Skeletal muscle satellite cell (primary cell): Measurements from ENCODE around the gene GRID1.

Source experiments
- H3K27me3 ChIP-seq: 2 replicates; pipeline ENCODE4 v1.7.0; 2013; ENCODE audit warnings: low read length; ENCODE audit not compliant: control insufficient read depth, insufficient read depth
- H3K36me3 ChIP-seq: 2 replicates; pipeline ENCODE4 v1.7.0; 2013; ENCODE audit warnings: mild to moderate bottlenecking, control low read depth, low read length; ENCODE audit not compliant: insufficient read depth
- H3K4me1 ChIP-seq: 2 replicates; pipeline ENCODE4 v1.7.0; 2013; ENCODE audit warnings: low read length; ENCODE audit not compliant: control insufficient read depth, insufficient read depth
- H3K4me2 ChIP-seq: 2 replicates; pipeline ENCODE4 v1.7.0; 2013; ENCODE audit warnings: mild to moderate bottlenecking, low read length
- H3K4me3 ChIP-seq: 2 replicates; pipeline ENCODE4 v1.7.0; 2013; ENCODE audit warnings: low read length
- H3K9ac ChIP-seq: 2 replicates; pipeline ENCODE4 v1.7.0; 2013; ENCODE audit warnings: mild to moderate bottlenecking, low read depth, low read length, moderate library complexity
- H3K9me3 ChIP-seq: replicated peaks from 2 replicates; pipeline ENCODE4 v1.7.0; 2013; ENCODE audit warnings: mild to moderate bottlenecking, control low read depth, low read length

Gene GRID1

GRCh38 chr10:86223256-86223655 lies 143.3 kb downstream of the GRID1 start:
- no peaks in the 10 kb centered on the region for H3K4me1 ChIP-seq
- H3K36me3 ChIP-seq: no peaks in the 10 kb centered on the region
- H3K27me3 ChIP-seq: no peaks in the 10 kb centered on the region
- H3K9me3 ChIP-seq: no peaks in the 10 kb centered on the region
- no peak overlapping the region for H3K4me2 ChIP-seq
- no peak overlapping the region for H3K9ac ChIP-seq
- H3K4me3 ChIP-seq: no peak overlapping the region

GRCh38 chr10:86222687-86223086 lies 143.9 kb downstream of the GRID1 start:
- H3K9me3 ChIP-seq: no peaks in the 10 kb centered on the region
- H3K27me3 ChIP-seq: no peaks in the 10 kb centered on the region
- H3K4me2 ChIP-seq: no peak overlapping the region
- no peaks in the 10 kb centered on the region for H3K4me1 ChIP-seq
- H3K9ac ChIP-seq: no peak overlapping the region
- H3K36me3 ChIP-seq: no peaks in the 10 kb centered on the region
- no peak overlapping the region for H3K4me3 ChIP-seq

DNA sequence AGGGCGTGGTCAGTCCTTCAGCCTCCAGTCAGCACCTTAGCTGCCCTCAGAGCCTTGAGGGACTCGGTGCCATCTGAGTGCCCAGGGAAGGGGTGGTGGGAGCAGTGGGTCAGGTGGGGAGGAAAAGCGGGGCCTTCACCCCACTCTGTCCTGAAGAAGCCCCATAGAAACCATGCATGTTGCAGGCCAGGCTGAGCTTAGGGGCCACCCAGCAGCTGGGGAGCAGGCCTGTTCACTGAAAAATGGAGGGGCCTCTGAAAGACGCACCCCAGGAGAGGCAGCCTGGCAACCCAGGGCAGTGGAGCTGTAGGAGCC lies 144.3 kb downstream of the GRID1 start:
- Histone ChIP-seq H3K27me3 (no peaks in the 10 kb centered on the region), H3K36me3 (no peaks in the 10 kb centered on the region), H3K4me1 (no peaks in the 10 kb centered on the region), H3K4me2 (no peak overlapping the region), H3K9ac (no peak overlapping the region), H3K9me3 (no peaks in the 10 kb centered on the region), H3K4me3 (no peak overlapping the region)

DNA sequence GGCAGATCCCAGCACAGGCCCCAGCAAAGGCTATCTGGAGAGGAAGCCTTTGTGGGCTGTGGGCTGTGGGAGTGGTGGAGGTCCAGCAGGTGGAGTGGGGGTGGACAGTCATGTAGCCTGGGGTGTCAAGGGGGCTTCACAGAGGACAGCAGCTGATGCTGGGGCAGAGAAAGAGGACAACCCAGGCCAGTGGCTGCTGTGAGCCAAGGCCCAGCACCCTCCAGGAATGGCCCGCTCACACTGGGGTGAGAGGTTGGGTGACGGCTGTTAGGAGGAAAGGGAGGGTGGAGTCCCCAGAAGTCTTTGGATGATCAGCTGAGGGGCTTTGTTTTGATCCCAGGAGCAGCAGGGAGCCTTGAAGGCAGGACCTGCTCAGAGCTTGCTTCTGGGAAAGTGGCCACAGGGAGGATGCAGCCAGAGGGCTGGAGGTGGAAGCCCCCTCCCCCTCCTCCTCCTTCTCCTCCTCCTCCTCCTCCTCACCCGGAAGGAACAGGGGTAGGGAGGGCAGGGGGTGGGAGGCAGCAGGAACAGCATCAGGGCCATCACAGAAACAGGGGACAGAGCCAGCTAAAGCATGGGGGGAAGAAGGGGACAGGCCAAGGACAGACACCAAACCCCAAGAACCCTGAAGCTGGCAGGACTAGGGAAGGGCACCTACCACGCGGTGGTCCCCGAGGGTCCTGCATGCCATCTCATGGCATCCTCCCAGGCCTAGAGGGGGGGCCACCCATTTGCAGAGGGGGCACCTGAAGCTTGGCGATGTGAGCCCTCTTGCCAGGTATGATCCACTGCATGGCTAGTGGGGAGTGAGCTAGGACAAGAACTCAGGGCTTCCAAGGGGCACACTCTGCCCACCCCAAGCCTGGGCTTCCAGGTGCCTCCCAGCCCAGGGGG lies 144.9 kb downstream of the GRID1 start:
- no peaks in the 10 kb centered on the region for H3K36me3 ChIP-seq
- H3K4me3 ChIP-seq: no peak overlapping the region
- no peaks in the 10 kb centered on the region for H3K27me3 ChIP-seq
- H3K9me3 ChIP-seq: no peaks in the 10 kb centered on the region
- no peak overlapping the region for H3K4me2 ChIP-seq
- H3K9ac ChIP-seq: no peak overlapping the region
- no peaks in the 10 kb centered on the region for H3K4me1 ChIP-seq

DNA sequence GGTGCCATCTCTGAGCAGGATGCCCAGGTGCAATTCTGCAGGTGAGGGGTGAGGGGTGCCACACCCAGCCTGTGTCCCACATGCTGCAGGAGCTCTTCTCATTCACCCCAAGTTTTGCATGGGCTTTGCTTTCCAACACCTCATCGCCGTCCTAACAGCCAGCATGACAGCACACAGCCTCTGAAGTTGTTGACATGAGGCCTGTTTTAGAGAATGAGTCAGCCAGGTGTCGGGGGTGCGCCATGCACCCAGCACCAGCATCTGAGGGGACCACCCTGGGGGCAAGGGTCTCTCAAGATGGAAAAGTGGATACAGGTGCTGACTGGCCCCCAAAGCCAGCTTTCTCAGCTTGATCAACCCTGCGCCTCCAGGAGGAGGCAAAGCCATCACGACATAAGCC lies 146.0 kb downstream of the GRID1 start:
- Histone ChIP-seq H3K9ac (no peak overlapping the region), H3K4me2 (no peak overlapping the region), H3K27me3 (no peaks in the 10 kb centered on the region), H3K4me3 (no peak overlapping the region), H3K9me3 (no peaks in the 10 kb centered on the region), H3K4me1 (no peaks in the 10 kb centered on the region), H3K36me3 (no peaks in the 10 kb centered on the region)

- Histone ChIP-seq H3K4me2 (no peak overlapping the region), H3K4me1 (no peaks in the 10 kb centered on the region), H3K9me3 (no peaks in the 10 kb centered on the region), H3K36me3 (no peaks in the 10 kb centered on the region), H3K4me3 (no peak overlapping the region), H3K27me3 (no peaks in the 10 kb centered on the region), H3K9ac (no peak overlapping the region)
Observed at GRCh38 chr10:86219271-86219670, 147.3 kb downstream of the GRID1 start.

DNA sequence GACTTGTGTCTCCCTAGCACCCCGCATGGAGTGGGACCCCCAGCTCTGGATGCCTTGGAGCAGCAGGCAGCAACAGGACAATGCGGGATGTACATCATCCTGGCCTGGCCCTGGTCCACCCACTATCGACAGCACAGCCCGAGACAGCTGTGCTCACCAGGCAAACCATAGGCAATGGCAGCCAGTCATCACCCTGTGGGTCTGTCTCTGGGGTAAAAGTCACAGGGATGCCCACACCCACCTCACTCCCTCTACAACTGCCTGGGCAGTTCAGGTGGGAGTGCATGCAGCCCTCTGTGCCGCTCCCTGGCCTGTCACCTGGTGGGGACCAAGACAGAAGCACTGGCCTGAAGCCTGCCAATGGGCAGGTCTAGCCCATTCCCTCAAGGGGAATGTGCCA lies 147.8 kb downstream of the GRID1 start:
- H3K4me1 ChIP-seq: no peaks in the 10 kb centered on the region
- no peak overlapping the region for H3K4me3 ChIP-seq
- no peaks in the 10 kb centered on the region for H3K36me3 ChIP-seq
- H3K4me2 ChIP-seq: no peak overlapping the region
- H3K9me3 ChIP-seq: no peaks in the 10 kb centered on the region
- H3K27me3 ChIP-seq: no peaks in the 10 kb centered on the region
- no peak overlapping the region for H3K9ac ChIP-seq

DNA sequence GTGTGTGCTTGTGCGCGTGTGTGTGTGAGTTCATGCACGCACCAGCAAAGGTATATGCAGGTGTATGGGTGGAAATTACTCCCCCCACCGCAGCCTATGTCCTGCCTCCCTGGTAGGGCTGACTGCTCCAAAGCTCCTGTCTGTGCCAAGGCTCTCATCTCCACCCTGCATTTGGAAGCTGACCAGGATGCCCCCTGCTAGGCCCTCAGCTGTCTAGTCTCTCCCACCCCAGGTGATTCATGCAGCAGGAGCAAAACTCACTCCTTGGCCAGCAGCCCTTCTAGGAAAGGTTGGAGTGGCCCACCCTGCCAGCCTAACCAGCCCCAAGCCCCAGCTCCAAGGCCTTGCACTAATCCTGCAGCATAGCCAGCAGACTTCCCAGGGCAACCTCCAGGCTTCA lies 148.4 kb downstream of the GRID1 start:
- no peak overlapping the region for H3K9ac ChIP-seq
- H3K9me3 ChIP-seq: no peaks in the 10 kb centered on the region
- no peaks in the 10 kb centered on the region for H3K27me3 ChIP-seq
- H3K4me3 ChIP-seq: no peak overlapping the region
- no peaks in the 10 kb centered on the region for H3K4me1 ChIP-seq
- H3K36me3 ChIP-seq: no peaks in the 10 kb centered on the region
- no peak overlapping the region for H3K4me2 ChIP-seq

- no peaks in the 10 kb centered on the region for H3K27me3 ChIP-seq
- H3K9me3 ChIP-seq: no peaks in the 10 kb centered on the region
- no peak overlapping the region for H3K9ac ChIP-seq
- H3K4me1 ChIP-seq: no peaks in the 10 kb centered on the region
- no peak overlapping the region for H3K4me2 ChIP-seq
- H3K4me3 ChIP-seq: no peak overlapping the region
- no peaks in the 10 kb centered on the region for H3K36me3 ChIP-seq
Observed at GRCh38 chr10:86217371-86218080, 149.1 kb downstream of the GRID1 start.

DNA sequence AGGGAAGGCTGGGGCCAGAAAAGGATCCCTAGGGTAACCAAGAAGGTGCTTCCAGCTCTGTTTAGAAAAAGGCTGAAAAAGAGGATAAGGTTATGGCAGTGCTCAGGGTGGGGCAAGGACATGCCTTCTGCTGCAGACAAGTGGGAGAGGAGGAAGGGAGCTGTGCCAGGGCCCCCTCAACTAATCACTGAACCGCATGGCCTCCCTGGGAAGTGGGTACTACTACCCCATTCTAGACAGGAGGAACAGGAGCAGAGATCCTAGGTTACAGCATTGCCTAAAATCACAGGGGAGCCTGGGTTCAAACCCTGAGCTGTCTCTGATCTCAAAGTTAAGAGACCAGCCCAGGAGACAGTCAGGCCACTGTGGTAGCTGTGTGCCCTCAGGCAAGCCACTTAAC lies 149.7 kb downstream of the GRID1 start:
- Histone ChIP-seq H3K9ac (no peak overlapping the region), H3K4me3 (no peak overlapping the region), H3K36me3 (no peaks in the 10 kb centered on the region), H3K9me3 (no peaks in the 10 kb centered on the region), H3K4me1 (no peaks in the 10 kb centered on the region), H3K4me2 (no peak overlapping the region), H3K27me3 (no peaks in the 10 kb centered on the region)

DNA sequence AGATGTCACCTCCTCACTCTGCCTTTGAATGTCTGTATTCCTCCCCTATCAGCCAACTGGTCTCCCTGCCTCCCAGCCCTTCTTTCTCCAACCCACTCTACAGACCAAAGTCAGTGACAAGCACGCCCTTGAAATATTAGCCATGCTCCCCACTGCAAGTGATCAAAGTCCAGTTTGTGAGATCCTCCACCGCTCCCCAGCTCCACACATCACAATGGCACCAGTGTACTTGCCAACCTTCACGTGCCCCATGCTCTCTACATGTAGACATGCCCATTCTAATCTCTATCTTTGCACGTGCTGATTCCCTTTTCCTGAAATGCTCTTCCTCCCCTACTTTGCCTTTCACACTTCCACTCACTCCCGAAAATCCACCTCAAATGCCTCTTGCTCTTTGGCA lies 150.9 kb downstream of the GRID1 start:
- H3K4me2 ChIP-seq: no peak overlapping the region
- no peaks in the 10 kb centered on the region for H3K4me1 ChIP-seq
- H3K9me3 ChIP-seq: no peaks in the 10 kb centered on the region
- H3K36me3 ChIP-seq: no peaks in the 10 kb centered on the region
- no peaks in the 10 kb centered on the region for H3K27me3 ChIP-seq
- H3K9ac ChIP-seq: no peak overlapping the region
- H3K4me3 ChIP-seq: no peak overlapping the region

DNA sequence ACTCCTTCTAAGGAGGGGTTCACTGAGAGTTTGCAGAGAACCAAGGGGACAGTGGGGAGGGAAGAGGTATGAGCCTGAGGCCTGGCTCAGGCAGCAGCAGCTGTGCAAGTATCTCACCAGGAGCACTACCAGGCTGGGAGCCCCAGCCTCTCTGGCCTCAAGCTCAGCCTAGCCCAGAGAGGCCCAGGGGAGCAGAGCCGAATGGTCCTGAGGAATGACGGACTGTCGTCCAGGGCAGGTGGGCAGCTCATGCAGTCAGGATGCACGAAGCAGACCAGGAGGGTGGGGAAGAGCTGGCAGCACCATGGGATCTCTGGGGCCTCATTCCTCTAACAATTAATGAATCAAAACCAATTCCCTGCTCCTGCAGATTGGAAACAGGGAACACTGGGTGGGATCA lies 151.5 kb downstream of the GRID1 start:
- no peak overlapping the region for H3K4me2 ChIP-seq
- H3K4me3 ChIP-seq: no peak overlapping the region
- no peaks in the 10 kb centered on the region for H3K9me3 ChIP-seq
- H3K9ac ChIP-seq: no peak overlapping the region
- no peaks in the 10 kb centered on the region for H3K4me1 ChIP-seq
- H3K36me3 ChIP-seq: no peaks in the 10 kb centered on the region
- no peaks in the 10 kb centered on the region for H3K27me3 ChIP-seq
